HEK293 (cell line): Measurements from ENCODE around the gene OR52D1.

Source experiments
- CTCF ChIA-PET: fragments of 350-600 bp; formaldehyde crosslinking; extraction: SDS; loops from one replicate; lab custom pipeline; 2021; ENCODE audit warnings: antibody characterized with exemption; lab: Yijun Ruan, JAX
- POLR2A ChIA-PET: fragments of 300-600 bp; formaldehyde crosslinking; extraction: SDS; loops from one replicate; lab custom pipeline; 2020; ENCODE audit warnings: antibody characterized with exemption, inconsistent platforms; lab: Yijun Ruan, JAX
- H3K27ac ChIP-seq: fragments of 200-500 bp; sonication (Bioruptor generic); 2 replicates; pipeline ENCODE4 v1.5.1; 2014; ENCODE audit warnings: low read depth, low read length, control low read depth, inconsistent platforms; ENCODE audit errors: extremely low read depth
- H3K36me3 ChIP-seq, 2 experiments: fragments of 200-500 bp in 1 of 2; sonication (Bioruptor generic) in 1 of 2; 1 replicate in 1 of 2; 2 replicates in 1 of 2; pipeline ENCODE4 v1.5.1; 2014 to 2017; ENCODE audit warnings: inconsistent platforms in 2 of 2, low read length in 2 of 2; ENCODE audit not compliant: control insufficient read depth in 2 of 2, insufficient read depth in 1 of 2
- H3K4me1 ChIP-seq: fragments of 200-500 bp; sonication (Bioruptor generic); 2 replicates; pipeline ENCODE4 v1.5.1; 2014; ENCODE audit warnings: mild to moderate bottlenecking, low read length, inconsistent platforms; ENCODE audit not compliant: control insufficient read depth, insufficient read depth
- H3K4me3 ChIP-seq: 2 replicates; pipeline ENCODE4 v1.5.1; 2011; ENCODE audit warnings: low read depth, mild to moderate bottlenecking, control low read depth, low read length, moderate library complexity
- H3K9me3 ChIP-seq: fragments of 200-500 bp; sonication (Bioruptor generic); 2 replicates; pipeline ENCODE4 v1.5.1; 2014; ENCODE audit warnings: low read depth, low read length, inconsistent platforms; ENCODE audit not compliant: control insufficient read depth, insufficient read depth
- FEZF1 ChIP-seq: fragments of 450-650 bp; formaldehyde crosslinking; IDR thresholded peaks from 2 replicates; pipeline ENCODE4 v1.5.1; 2016; ENCODE audit warnings: missing biosample characterization, missing genetic modification characterization
- GFI1B ChIP-seq: fragments of 450-650 bp; formaldehyde crosslinking; IDR thresholded peaks from 2 replicates; pipeline ENCODE4 v1.5.1; 2016; ENCODE audit warnings: missing biosample characterization, missing genetic modification characterization
- HOXA7 ChIP-seq: sonication (generic); formaldehyde crosslinking; IDR thresholded peaks from 2 replicates; pipeline ENCODE4 v1.8.1; 2022; ENCODE audit warnings: missing genetic modification reagents, borderline replicate concordance
- MYNN ChIP-seq: fragments of 450-650 bp; formaldehyde crosslinking; IDR thresholded peaks from 2 replicates; pipeline ENCODE4 v1.5.1; 2016; ENCODE audit warnings: missing biosample characterization, missing genetic modification characterization, borderline replicate concordance
- OSR2 ChIP-seq: fragments of 450-650 bp; formaldehyde crosslinking; IDR thresholded peaks from 2 replicates; pipeline ENCODE4 v1.5.1; 2016; ENCODE audit warnings: missing biosample characterization, missing genetic modification characterization
- YY1 ChIP-seq: fragments of 450-650 bp; formaldehyde crosslinking; IDR thresholded peaks from 2 replicates; pipeline ENCODE4 v1.5.1; 2018; ENCODE audit warnings: missing biosample characterization, missing genetic modification characterization
- ZBTB49 ChIP-seq: fragments of 450-650 bp; formaldehyde crosslinking; IDR thresholded peaks from 2 replicates; pipeline ENCODE4 v1.5.1; 2016; ENCODE audit warnings: missing biosample characterization, missing genetic modification characterization, low read depth
- ZBTB6 ChIP-seq: fragments of 450-650 bp; formaldehyde crosslinking; IDR thresholded peaks from 2 replicates; pipeline ENCODE4 v1.5.1; 2017; ENCODE audit warnings: missing biosample characterization, missing genetic modification characterization
- ZFP3 ChIP-seq: fragments of 450-650 bp; formaldehyde crosslinking; IDR thresholded peaks from 2 replicates; pipeline ENCODE4 v1.5.1; 2016; ENCODE audit warnings: low read depth, missing biosample characterization, missing genetic modification characterization
- ZNF132 ChIP-seq: fragments of 450-650 bp; formaldehyde crosslinking; IDR thresholded peaks from 2 replicates; pipeline ENCODE4 v1.5.1; 2017; ENCODE audit warnings: missing biosample characterization, missing genetic modification characterization, borderline replicate concordance
- ZNF133 ChIP-seq: fragments of 450-650 bp; formaldehyde crosslinking; IDR thresholded peaks from 2 replicates; pipeline ENCODE4 v1.5.1; 2016; ENCODE audit warnings: missing biosample characterization, missing genetic modification characterization
- ZNF19 ChIP-seq: fragments of 450-650 bp; formaldehyde crosslinking; IDR thresholded peaks from 2 replicates; pipeline ENCODE4; 2016; ENCODE audit warnings: missing biosample characterization, missing genetic modification characterization, low read depth
- ZNF302 ChIP-seq: fragments of 450-650 bp; formaldehyde crosslinking; IDR thresholded peaks from 2 replicates; pipeline ENCODE4 v1.5.1; 2016; ENCODE audit warnings: missing biosample characterization, missing genetic modification characterization, low read depth
- ZNF324 ChIP-seq: fragments of 450-650 bp; formaldehyde crosslinking; IDR thresholded peaks from 2 replicates; pipeline ENCODE4 v1.5.1; 2016; ENCODE audit warnings: missing biosample characterization, missing genetic modification characterization
- ZNF37A ChIP-seq: fragments of 450-650 bp; IDR thresholded peaks from 2 replicates; pipeline ENCODE4 v1.5.1; 2018; ENCODE audit warnings: missing biosample characterization, missing genetic modification characterization
- ZNF404 ChIP-seq: fragments of 450-650 bp; formaldehyde crosslinking; IDR thresholded peaks from 2 replicates; pipeline ENCODE4 v1.5.1; 2017; ENCODE audit warnings: missing biosample characterization, missing genetic modification characterization
- ZNF629 ChIP-seq: fragments of 450-650 bp; formaldehyde crosslinking; IDR thresholded peaks from 2 replicates; pipeline ENCODE4 v1.5.1; 2017; ENCODE audit warnings: missing biosample characterization, missing genetic modification characterization
- ZNF654 ChIP-seq: fragments of 450-650 bp; formaldehyde crosslinking; IDR thresholded peaks from 2 replicates; pipeline ENCODE4 v1.5.1; 2016; ENCODE audit warnings: low read depth, missing biosample characterization, missing genetic modification characterization
- ZNF704 ChIP-seq: fragments of 450-650 bp; formaldehyde crosslinking; IDR thresholded peaks from 2 replicates; pipeline ENCODE4 v1.5.1; 2016; ENCODE audit warnings: missing biosample characterization, missing genetic modification characterization
- ZNF843 ChIP-seq: fragments of 450-650 bp; formaldehyde crosslinking; IDR thresholded peaks from 2 replicates; pipeline ENCODE4 v1.5.1; 2016; ENCODE audit warnings: missing biosample characterization, missing genetic modification characterization
- ZSCAN4 ChIP-seq: fragments of 450-650 bp; formaldehyde crosslinking; IDR thresholded peaks from 2 replicates; pipeline ENCODE4 v1.5.1; 2017; ENCODE audit warnings: missing biosample characterization, missing genetic modification characterization
- TF ChIP-seq, protein P1 (sequence below): fragments of 450-650 bp; formaldehyde crosslinking; IDR thresholded peaks from 2 replicates; pipeline ENCODE4 v1.5.1; 2016; ENCODE audit warnings: missing biosample characterization, missing genetic modification characterization

Gene OR52D1

DNA sequence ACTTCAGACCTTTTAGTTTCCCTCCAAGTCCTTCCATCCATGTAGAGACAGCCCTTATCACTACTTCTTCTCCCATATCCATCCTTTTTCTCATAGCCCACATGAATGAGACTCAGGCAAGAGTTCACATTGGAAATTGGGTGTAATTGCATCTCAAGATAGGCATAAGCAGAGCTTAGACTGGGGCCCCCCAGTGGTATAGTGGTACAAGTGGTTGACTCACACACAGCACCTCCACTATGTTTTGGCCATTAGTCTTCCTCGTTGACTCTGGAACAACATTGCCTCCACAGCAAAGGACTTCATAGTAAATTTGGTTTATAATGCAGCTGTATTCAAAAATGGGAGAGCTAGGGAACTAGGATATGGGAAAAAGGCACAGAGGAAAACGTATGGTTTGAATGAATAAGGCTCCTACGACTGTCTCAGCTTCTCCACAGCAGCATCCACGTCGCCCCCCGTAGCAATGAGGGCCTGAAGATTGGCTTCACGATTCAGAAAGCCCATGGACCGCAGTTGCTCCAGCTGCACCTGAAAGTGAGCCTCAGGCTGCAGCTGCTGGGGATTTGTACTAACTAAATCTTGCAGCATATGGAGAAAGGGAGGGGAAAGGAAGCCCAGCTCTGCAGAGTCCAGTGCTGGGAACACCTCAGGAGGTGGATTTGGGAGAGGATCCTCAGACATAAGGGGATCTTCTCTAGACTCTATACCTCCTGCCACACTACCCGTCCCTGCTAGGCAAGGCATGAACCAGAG lies 18.9 kb downstream of the OR52D1 start (continued):
- TF ChIP-seq GFI1B (tag by site-specific recombination): no peak
- no peak for TF ChIP-seq YY1
- TF ChIP-seq ZNF133 (tag by site-specific recombination): no peak
- TF ChIP-seq ZNF704: no peak
- TF ChIP-seq ZNF843 (tag by site-specific recombination): no peak
- TF ChIP-seq ZNF629: no peak

DNA sequence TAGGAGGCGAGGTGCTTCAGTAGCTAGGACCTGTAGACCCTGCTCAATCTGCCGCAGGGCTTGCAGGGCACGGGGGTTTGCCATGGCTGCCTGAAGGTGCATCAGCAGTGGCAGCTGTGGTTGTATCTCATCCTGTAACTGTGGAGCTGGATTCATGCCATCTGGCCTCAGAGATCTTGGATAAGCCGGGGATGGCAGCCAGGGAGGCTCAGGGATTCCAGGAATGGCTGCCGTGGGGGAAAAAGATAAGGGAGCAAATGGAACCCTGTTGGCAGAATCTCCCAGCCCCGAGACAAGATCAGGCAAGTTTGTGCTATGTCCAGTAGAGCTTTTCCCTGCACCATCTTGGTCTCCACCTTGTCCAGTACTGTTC lies 19.4 kb downstream of the OR52D1 start:
- Histone ChIP-seq H3K4me3 (no peak overlapping the region), H3K36me3 (no peaks in the 10 kb centered on the region), H3K27ac (no peak overlapping the region), H3K9me3 (no peaks in the 10 kb centered on the region), H3K4me1 (no peaks in the 10 kb centered on the region)
- ChIA-PET CTCF (interaction anchor here (0.6 to 1.3 kb wide), 2 partner anchors 32 to 99 kb away, joined by 4 to 7 read pairs; no protein-coding TSS in a partner anchor), POLR2A (no interaction called here)
- TF ChIP-seq OSR2 (no peak), HOXA7 (CRISPR knock-in tag) (no peak), ZFP3 (tag by site-specific recombination) (no peak), MYNN (no peak), ZBTB49 (no peak), ZNF19 (tag by site-specific recombination) (no peak), ZNF324 (no peak), ZNF37A (tag by site-specific recombination) (no peak), ZNF404 (no peak), ZNF302 (tag by site-specific recombination) (no peak)
- TF ChIP-seq, protein P1, sequence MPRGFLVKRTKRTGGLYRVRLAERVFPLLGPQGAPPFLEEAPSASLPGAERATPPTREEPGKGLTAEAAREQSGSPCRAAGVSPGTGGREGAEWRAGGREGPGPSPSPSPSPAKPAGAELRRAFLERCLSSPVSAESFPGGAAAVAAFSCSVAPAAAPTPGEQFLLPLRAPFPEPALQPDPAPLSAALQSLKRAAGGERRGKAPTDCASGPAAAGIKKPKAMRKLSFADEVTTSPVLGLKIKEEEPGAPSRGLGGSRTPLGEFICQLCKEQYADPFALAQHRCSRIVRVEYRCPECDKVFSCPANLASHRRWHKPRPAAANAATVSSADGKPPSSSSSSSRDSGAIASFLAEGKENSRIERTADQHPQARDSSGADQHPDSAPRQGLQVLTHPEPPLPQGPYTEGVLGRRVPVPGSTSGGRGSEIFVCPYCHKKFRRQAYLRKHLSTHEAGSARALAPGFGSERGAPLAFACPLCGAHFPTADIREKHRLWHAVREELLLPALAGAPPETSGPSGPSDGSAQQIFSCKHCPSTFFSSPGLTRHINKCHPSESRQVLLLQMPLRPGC (tag by site-specific recombination): no peak

DNA sequence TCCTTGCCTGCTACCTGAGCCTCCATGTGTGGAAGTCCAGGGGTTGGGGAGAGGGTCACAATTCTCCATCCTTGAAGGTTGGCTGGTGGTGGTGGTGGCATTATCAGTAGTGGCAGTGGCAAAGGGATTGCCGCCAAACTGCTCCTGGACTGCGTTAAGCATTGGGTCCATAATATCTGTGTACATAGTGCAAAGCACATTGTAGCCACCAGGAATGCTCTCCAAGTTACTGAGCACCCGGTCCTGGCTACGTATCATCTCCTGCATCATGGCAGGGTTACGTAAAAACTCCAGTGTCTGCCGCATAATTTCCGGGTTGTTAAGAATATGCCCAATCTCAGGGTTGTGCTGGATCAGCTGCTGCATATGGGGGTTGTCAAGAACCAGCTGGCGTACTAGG lies 20.1 kb downstream of the OR52D1 start:
- POLR2A ChIA-PET: no interaction called here
- Histone ChIP-seq H3K36me3 (no peaks in the 10 kb centered on the region), H3K9me3 (no peaks in the 10 kb centered on the region), H3K4me1 (no peaks in the 10 kb centered on the region), H3K4me3 (no peak overlapping the region), H3K27ac (no peak overlapping the region)
- no peak for TF ChIP-seq ZNF132 (tag by site-specific recombination)
- TF ChIP-seq ZNF654: no peak
- no peak for TF ChIP-seq ZSCAN4 (tag by site-specific recombination)
- TF ChIP-seq FEZF1 (tag by site-specific recombination): no peak
- TF ChIP-seq YY1: no peak
- no peak for TF ChIP-seq ZNF324
- TF ChIP-seq ZBTB6: no peak
- CTCF ChIA-PET: no interaction called here
